Liver (tissue), 9 donors: ENCODE results near the gene RAB30. TPM values are rescaled to one million over a fixed set of nuclear protein-coding genes. Genes with fewer than 3 reads are reported as not detected.

Source experiments
- DNase-seq: peaks from one replicate; pipeline ENCODE4 v3.0.0-alpha.2; 2017; ENCODE audit warnings: low spot score
- H3K27ac ChIP-seq, 2 donors: one replicate each; pipeline ENCODE4 v1.7.0; 2013; ENCODE audit warnings: inconsistent platforms in 2 of 2, low read length in 2 of 2, control low read depth in 1 of 2, low read depth in 1 of 2, mild to moderate bottlenecking in 1 of 2
- H3K27me3 ChIP-seq, 4 donors: one replicate each; pipeline versions ENCODE4 v1.6.1 to v1.7.0; 2013; ENCODE audit warnings: low read length in 3 of 4, inconsistent platforms in 1 of 4, mild to moderate bottlenecking in 1 of 4, moderate library complexity in 1 of 4; ENCODE audit not compliant: control insufficient read depth in 4 of 4, insufficient read depth in 4 of 4
- H3K36me3 ChIP-seq, 4 donors: one replicate each; pipeline versions ENCODE4 v1.6.1 to v1.7.0; 2013; ENCODE audit warnings: low read length in 3 of 4, mild to moderate bottlenecking in 3 of 4, low read depth in 1 of 4, moderate library complexity in 1 of 4; ENCODE audit not compliant: control insufficient read depth in 4 of 4, insufficient read depth in 3 of 4
- H3K4me1 ChIP-seq, 4 donors: one replicate each; pipeline versions ENCODE4 v1.6.1 to v1.7.0; 2013; ENCODE audit warnings: low read length in 3 of 4, mild to moderate bottlenecking in 3 of 4, moderate library complexity in 1 of 4; ENCODE audit not compliant: control insufficient read depth in 4 of 4, insufficient read depth in 4 of 4
- H3K4me3 ChIP-seq, 3 donors: one replicate each; pipeline versions ENCODE4 v1.6.1 to v1.7.0; 2013; ENCODE audit warnings: low read length in 3 of 3, control low read depth in 1 of 3, low read depth in 1 of 3, mild to moderate bottlenecking in 1 of 3
- H3K9ac ChIP-seq, 2 donors: one replicate each; pipeline ENCODE4 v1.7.0; 2013; ENCODE audit warnings: low read length in 2 of 2, mild to moderate bottlenecking in 2 of 2, moderate library complexity in 2 of 2, control low read depth in 1 of 2, low read depth in 1 of 2
- H3K9me3 ChIP-seq, 4 donors: one replicate each; pipeline versions ENCODE4 v1.6.1 to v1.7.0; 2013; ENCODE audit warnings: low read length in 3 of 4; ENCODE audit not compliant: control insufficient read depth in 4 of 4
- CTCF ChIP-seq: fragments of 150-350 bp; IDR thresholded peaks from 2 replicates; pipeline ENCODE4 v1.5.1; 2017; ENCODE audit warnings: improper control_type of control experiment, low read depth, low read length; ENCODE audit not compliant: missing input control
- EGR1 ChIP-seq, 2 donors: IDR thresholded peaks; 2 replicates each; pipeline ENCODE4 v1.6.1; 2016 to 2018; ENCODE audit warnings: antibody characterized with exemption in 2 of 2, low read depth in 2 of 2
- FOXA1 ChIP-seq: IDR thresholded peaks from 2 replicates; pipeline ENCODE4 v1.6.1; 2016; ENCODE audit warnings: antibody characterized with exemption
- FOXA2 ChIP-seq: IDR thresholded peaks from 2 replicates; pipeline ENCODE4 v1.6.1; 2016; ENCODE audit warnings: antibody characterized with exemption
- GABPA ChIP-seq, 2 donors: IDR thresholded peaks in 1 of 2; conservative IDR thresholded peaks in 1 of 2; 2 replicates each; pipeline ENCODE4 v1.6.1; 2016; ENCODE audit warnings: antibody characterized with exemption in 2 of 2, mild to moderate bottlenecking in 1 of 2, moderate library complexity in 1 of 2
- HNF4A ChIP-seq, 2 donors: conservative IDR thresholded peaks; 2 replicates each; pipeline ENCODE4 v1.6.1; 2016; ENCODE audit warnings: antibody characterized with exemption in 2 of 2, mild to moderate bottlenecking in 2 of 2
- HNF4G ChIP-seq: IDR thresholded peaks from 2 replicates; pipeline ENCODE4 v1.6.1; 2016; ENCODE audit warnings: antibody characterized with exemption
- NR2F2 ChIP-seq: IDR thresholded peaks from 2 replicates; pipeline ENCODE4 v1.6.1; 2016; ENCODE audit warnings: antibody characterized with exemption
- RAD21 ChIP-seq, 2 donors: IDR thresholded peaks; 2 replicates each; pipeline ENCODE4 v1.6.1; 2016; ENCODE audit warnings: antibody characterized with exemption in 2 of 2, mild to moderate bottlenecking in 2 of 2
- REST ChIP-seq: IDR thresholded peaks from 2 replicates; pipeline ENCODE4 v1.6.1; 2016; ENCODE audit warnings: antibody characterized with exemption, mild to moderate bottlenecking
- RXRA ChIP-seq, 2 donors: IDR thresholded peaks; 2 replicates each; pipeline ENCODE4 v1.6.1; 2017 to 2018; ENCODE audit warnings: antibody characterized with exemption in 2 of 2, mild to moderate bottlenecking in 1 of 2
- SP1 ChIP-seq: IDR thresholded peaks from 2 replicates; pipeline ENCODE4 v1.6.1; 2018; ENCODE audit warnings: antibody characterized with exemption, mild to moderate bottlenecking
- TAF1 ChIP-seq: conservative IDR thresholded peaks from 2 replicates; pipeline ENCODE4 v1.6.1; 2016; ENCODE audit warnings: antibody characterized with exemption, mild to moderate bottlenecking
- YY1 ChIP-seq: IDR thresholded peaks from 2 replicates; pipeline ENCODE4 v1.6.1; 2016; ENCODE audit warnings: antibody characterized with exemption, mild to moderate bottlenecking
- WGBS: extraction: QIAGEN DNeasy Blood & Tissue Kit; methylation state at CpG from one replicate; pipeline ENCODE4 v1.1.7; 2013; 5-methylcytosine and 5-hydroxymethylcytosine counted together
- polyA plus RNA-seq, 2 donors: library from polyadenylated mRNA; stranded (reverse) in 1 of 2; unstranded in 1 of 2; fragments of 200-250 nt in 1 of 2; fragments of >200 nt in 1 of 2; fragmentation: Nextera tagmentation in 1 of 2; extraction: Ambion mirVana in 1 of 2; gene quantifications; one replicate each; pipeline versions ENCODE4 v1.2.1 to v1.2.3, GENCODE V29; 2013 to 2015
- total RNA-seq, 2 donors: library from RNA; depleted of rRNA; stranded (reverse); fragments of >200 nt; gene quantifications; one replicate each; pipeline ENCODE4 v1.2.3, GENCODE V29; 2014
- TF ChIP-seq, protein P1 (sequence below): IDR thresholded peaks from 2 replicates; pipeline ENCODE4 v1.6.1; 2016; ENCODE audit warnings: antibody characterized with exemption
- TF ChIP-seq, protein P2 (sequence below): IDR thresholded peaks from 2 replicates; pipeline ENCODE4 v1.6.1; 2016; ENCODE audit warnings: antibody characterized with exemption
- donor health status: healthy.
- donor health status: healthy.
- donor health status: healthy.
- donor health status: healthy.
- donor health status: healthy.

Gene RAB30
- total and polyA plus RNA-seq, 4 donors, result 2.4 to 5.4 (median 3.2) TPM

- no peak for TF ChIP-seq SP1
Observed at GRCh38 chr11:83105168-83105567, 33.5 kb upstream of the RAB30 start (continued).

- Histone ChIP-seq H3K9me3 (no peaks in the 10 kb centered on the region), H3K27ac (no peak overlapping the region), H3K27me3 (no peaks in the 10 kb centered on the region), H3K36me3 (no peaks in the 10 kb centered on the region), H3K4me3 (no peak overlapping the region), H3K9ac (no peak overlapping the region), H3K4me1 (no peaks in the 10 kb centered on the region)
- no peak for DNase-seq
- 94% methylated on average over 3 of the region's 3 CpGs for whole genome bisulfite sequencing
- TF ChIP-seq REST (no peak), FOXA1 (no peak), RAD21 (IDR thresholded peaks at IDR 0.05) (no peak), YY1 (no peak), GABPA (IDR thresholded peaks at IDR 0.05 in 1 of 2, conservative IDR thresholded peaks at IDR 0.05 in 1 of 2) (no peak), TAF1 (no peak), EGR1 (IDR thresholded peaks at IDR 0.05; ENCODE audit: low read depth in 2 of 2) (no peak), CTCF (no peak), HNF4A (conservative IDR thresholded peaks at IDR 0.05) (no peak), HNF4G (no peak), NR2F2 (no peak), FOXA2 (no peak), SP1 (no peak), RXRA (IDR thresholded peaks at IDR 0.05) (no peak)
- TF ChIP-seq, protein P1, sequence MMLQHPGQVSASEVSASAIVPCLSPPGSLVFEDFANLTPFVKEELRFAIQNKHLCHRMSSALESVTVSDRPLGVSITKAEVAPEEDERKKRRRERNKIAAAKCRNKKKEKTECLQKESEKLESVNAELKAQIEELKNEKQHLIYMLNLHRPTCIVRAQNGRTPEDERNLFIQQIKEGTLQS, result no peak
- TF ChIP-seq, protein P2, sequence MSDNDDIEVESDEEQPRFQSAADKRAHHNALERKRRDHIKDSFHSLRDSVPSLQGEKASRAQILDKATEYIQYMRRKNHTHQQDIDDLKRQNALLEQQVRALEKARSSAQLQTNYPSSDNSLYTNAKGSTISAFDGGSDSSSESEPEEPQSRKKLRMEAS, result no peak
Observed at GRCh38 chr11:83102834-83103233, 31.1 kb upstream of the RAB30 start.

GRCh38 chr11:83097429-83098075, 25.9 kb upstream of the RAB30 start:
- no peak overlapping the region for H3K9ac ChIP-seq
- peaks cover 0 to 6% (median 4%) of the 10 kb centered on the region in 4 donors for H3K4me1 ChIP-seq
- no peak for DNase-seq
- TF ChIP-seq TAF1 (no peak), RXRA (IDR thresholded peaks at IDR 0.05) (no peak), YY1 (no peak), RAD21 (IDR thresholded peaks at IDR 0.05) (no peak), HNF4G (no peak), SP1 (no peak), EGR1 (IDR thresholded peaks at IDR 0.05; ENCODE audit: low read depth in 2 of 2) (no peak), FOXA1 (no peak)
- TF ChIP-seq, protein P2, result no peak
- H3K9me3 ChIP-seq, result no peaks in the 10 kb centered on the region
- H3K4me3 ChIP-seq, result no peak overlapping the region
- no peaks in the 10 kb centered on the region for H3K27me3 ChIP-seq
- no peak overlapping the region for H3K27ac ChIP-seq
- 81% methylated on average over 3 of the region's 3 CpGs for whole genome bisulfite sequencing
- H3K36me3 ChIP-seq, result no peaks in the 10 kb centered on the region
